GM12891 (cell line): ENCODE measurements around the gene COLGALT1.

Source experiments
- POLR2A ChIP-seq: IDR thresholded peaks from 2 replicates; pipeline ENCODE4 v1.6.1; 2011; ENCODE audit warnings: low read depth, low read length, control low read depth
- TAF1 ChIP-seq: IDR thresholded peaks from 2 replicates; pipeline ENCODE4 v1.6.1; 2011; ENCODE audit warnings: low read depth, low read length, control low read depth

GRCh38 chr19:17553256-17553655, 2.2 kb upstream of the COLGALT1 start:
- TF ChIP-seq POLR2A (no peak), TAF1 (no peak)
